ENCODE measurements around the gene ADSS2.
A peak's percentile ranks its signal among the peaks of the same experiment; 100 is the strongest.

Gene ADSS2

GRCh38 chr1:244454412-244454811 is 2.7 kb upstream of the ADSS2 start:
- peaks cover 5% of the 10 kb centered on the region for H3K9me3 Mint-ChIP-seq
- no peak for DNase-seq (ENCODE audit: low spot score in 2 of 2)
- H3K4me3 Mint-ChIP-seq = no peak overlapping the region
- H3K27me3 Mint-ChIP-seq = no peaks in the 10 kb centered on the region
- peaks cover 37% of the 10 kb centered on the region for H3K4me1 Mint-ChIP-seq
- peaks cover 25% of the 10 kb centered on the region for H3K36me3 Mint-ChIP-seq (ENCODE audit: insufficient read depth)
- ATAC-seq (replicated peaks; ENCODE audit: extremely low read depth, poor library complexity, severe bottlenecking) = no peak
- H3K27ac Mint-ChIP-seq (ENCODE audit: low read depth) = no peak overlapping the region

GRCh38 chr1:244451951-244452795 is 464 bp upstream of the ADSS2 start:
- ATAC-seq (replicated peaks; ENCODE audit: extremely low read depth, poor library complexity, severe bottlenecking) (peak; percentile 84), DNase-seq (ENCODE audit: low spot score in 2 of 2) (peak; percentile 96 to 97)
- Mint-ChIP-seq H3K4me3 (peak overlapping the region; percentile 91), H3K4me1 (peaks cover 54% of the 10 kb centered on the region), H3K9me3 (peaks cover 5% of the 10 kb centered on the region), H3K36me3 (ENCODE audit: insufficient read depth) (peaks cover 25% of the 10 kb centered on the region), H3K27ac (ENCODE audit: low read depth) (peak overlapping the region; percentile 90), H3K27me3 (no peaks in the 10 kb centered on the region)

- Mint-ChIP-seq H3K36me3 (ENCODE audit: insufficient read depth) (peaks cover 28% of the 10 kb centered on the region), H3K27me3 (no peaks in the 10 kb centered on the region), H3K4me1 (peaks cover 64% of the 10 kb centered on the region), H3K27ac (ENCODE audit: low read depth) (peak overlapping the region; percentile 90), H3K9me3 (peaks cover 5% of the 10 kb centered on the region), H3K4me3 (peak overlapping the region; percentile 91)
- DNase-seq (ENCODE audit: low spot score in 2 of 2) (peak; percentile 38 to 52), ATAC-seq (replicated peaks; ENCODE audit: extremely low read depth, poor library complexity, severe bottlenecking) (peak; percentile 22)
These were observed 841 bp downstream of the ADSS2 start for GRCh38 chr1:244450597-244451538.

GRCh38 chr1:244449936-244450508 is 1.7 kb downstream of the ADSS2 start:
- DNase-seq (ENCODE audit: low spot score in 2 of 2) (no peak), ATAC-seq (replicated peaks; ENCODE audit: extremely low read depth, poor library complexity, severe bottlenecking) (no peak)
- Mint-ChIP-seq H3K4me1 (peaks cover 72% of the 10 kb centered on the region), H3K9me3 (peaks cover 5% of the 10 kb centered on the region), H3K4me3 (peak overlapping the region; percentile 91), H3K27me3 (no peaks in the 10 kb centered on the region), H3K27ac (ENCODE audit: low read depth) (peak overlapping the region; percentile 90), H3K36me3 (ENCODE audit: insufficient read depth) (peaks cover 30% of the 10 kb centered on the region)

GRCh38 chr1:244448279-244449036 is 3.3 kb downstream of the ADSS2 start:
- no peak overlapping the region for H3K27ac Mint-ChIP-seq (ENCODE audit: low read depth)
- ATAC-seq (replicated peaks; ENCODE audit: extremely low read depth, poor library complexity, severe bottlenecking) = no peak
- peaks cover 31% of the 10 kb centered on the region for H3K36me3 Mint-ChIP-seq (ENCODE audit: insufficient read depth)
- peaks cover 5% of the 10 kb centered on the region for H3K9me3 Mint-ChIP-seq
- no peaks in the 10 kb centered on the region for H3K27me3 Mint-ChIP-seq
- DNase-seq (ENCODE audit: low spot score in 2 of 2) = no peak
- peaks cover 64% of the 10 kb centered on the region for H3K4me1 Mint-ChIP-seq
- no peak overlapping the region for H3K4me3 Mint-ChIP-seq

- H3K27me3 Mint-ChIP-seq = no peaks in the 10 kb centered on the region
- ATAC-seq (replicated peaks; ENCODE audit: extremely low read depth, poor library complexity, severe bottlenecking) = no peak
- H3K4me1 Mint-ChIP-seq = peaks cover 67% of the 10 kb centered on the region
- H3K4me3 Mint-ChIP-seq = no peak overlapping the region
- no peak for DNase-seq (ENCODE audit: low spot score in 2 of 2)
- H3K9me3 Mint-ChIP-seq = peaks cover 5% of the 10 kb centered on the region
- H3K36me3 Mint-ChIP-seq (ENCODE audit: insufficient read depth) = peaks cover 31% of the 10 kb centered on the region
- H3K27ac Mint-ChIP-seq (ENCODE audit: low read depth) = peak overlapping the region; percentile 85
These were observed 4.2 kb downstream of the ADSS2 start for GRCh38 chr1:244447552-244447951.

GRCh38 chr1:244447024-244447423 is 4.7 kb downstream of the ADSS2 start:
- Mint-ChIP-seq H3K27ac (ENCODE audit: low read depth) (peak overlapping the region; percentile 85), H3K27me3 (no peaks in the 10 kb centered on the region), H3K9me3 (peaks cover 1% of the 10 kb centered on the region), H3K4me1 (peaks cover 62% of the 10 kb centered on the region), H3K36me3 (ENCODE audit: insufficient read depth) (peaks cover 28% of the 10 kb centered on the region), H3K4me3 (no peak overlapping the region)
- no peak for DNase-seq (ENCODE audit: low spot score in 2 of 2)
- ATAC-seq (replicated peaks; ENCODE audit: extremely low read depth, poor library complexity, severe bottlenecking) = no peak

GRCh38 chr1:244445320-244446181 is 6.2 kb downstream of the ADSS2 start:
- Mint-ChIP-seq H3K27me3 (no peaks in the 10 kb centered on the region), H3K4me1 (peaks cover 55% of the 10 kb centered on the region), H3K27ac (ENCODE audit: low read depth) (peak overlapping the region; percentile 85), H3K36me3 (ENCODE audit: insufficient read depth) (peaks cover 16% of the 10 kb centered on the region), H3K4me3 (peak overlapping the region; percentile 7), H3K9me3 (no peaks in the 10 kb centered on the region)
- no peak for ATAC-seq (replicated peaks; ENCODE audit: extremely low read depth, poor library complexity, severe bottlenecking)
- no peak for DNase-seq (ENCODE audit: low spot score in 2 of 2)

- H3K36me3 Mint-ChIP-seq (ENCODE audit: insufficient read depth) = peaks cover 9% of the 10 kb centered on the region
- H3K27ac Mint-ChIP-seq (ENCODE audit: low read depth) = peak overlapping the region; percentile 85
- ATAC-seq (replicated peaks; ENCODE audit: extremely low read depth, poor library complexity, severe bottlenecking) = no peak
- no peaks in the 10 kb centered on the region for H3K27me3 Mint-ChIP-seq
- no peak overlapping the region for H3K4me3 Mint-ChIP-seq
- H3K9me3 Mint-ChIP-seq = no peaks in the 10 kb centered on the region
- H3K4me1 Mint-ChIP-seq = peaks cover 53% of the 10 kb centered on the region
- DNase-seq (ENCODE audit: low spot score in 2 of 2) = no peak
These were observed 6.9 kb downstream of the ADSS2 start for GRCh38 chr1:244444854-244445253.

- H3K4me1 Mint-ChIP-seq = peaks cover 54% of the 10 kb centered on the region
- ATAC-seq (replicated peaks; ENCODE audit: extremely low read depth, poor library complexity, severe bottlenecking) = no peak
- H3K9me3 Mint-ChIP-seq = no peaks in the 10 kb centered on the region
- DNase-seq (ENCODE audit: low spot score in 2 of 2) = no peak
- H3K27ac Mint-ChIP-seq (ENCODE audit: low read depth) = no peak overlapping the region
- no peaks in the 10 kb centered on the region for H3K27me3 Mint-ChIP-seq
- peaks cover 13% of the 10 kb centered on the region for H3K36me3 Mint-ChIP-seq (ENCODE audit: insufficient read depth)
- no peak overlapping the region for H3K4me3 Mint-ChIP-seq
These were observed 8.9 kb downstream of the ADSS2 start for GRCh38 chr1:244442850-244443249.

- Mint-ChIP-seq H3K27me3 (no peaks in the 10 kb centered on the region), H3K9me3 (no peaks in the 10 kb centered on the region), H3K36me3 (ENCODE audit: insufficient read depth) (peaks cover 22% of the 10 kb centered on the region), H3K4me3 (no peak overlapping the region), H3K4me1 (peaks cover 39% of the 10 kb centered on the region), H3K27ac (ENCODE audit: low read depth) (peak overlapping the region; percentile 80)
- ATAC-seq (replicated peaks; ENCODE audit: extremely low read depth, poor library complexity, severe bottlenecking) = no peak
- DNase-seq (ENCODE audit: low spot score in 2 of 2) = no peak
These were observed 12.2 kb downstream of the ADSS2 start for GRCh38 chr1:244439391-244440032.
